Activated CD8-positive, alpha-beta memory T cell treated with anti-CD3 and anti-CD28 coated beads, Interleukin-2, amount 50 U/mL, for 24 hours (primary cell): ENCODE data around the gene SLC5A11.

Source experiments
- DNase-seq: peaks from one replicate; pipeline ENCODE4 v3.0.0-alpha.2; 2020; ENCODE audit errors: extremely low read depth

Gene SLC5A11

DNA sequence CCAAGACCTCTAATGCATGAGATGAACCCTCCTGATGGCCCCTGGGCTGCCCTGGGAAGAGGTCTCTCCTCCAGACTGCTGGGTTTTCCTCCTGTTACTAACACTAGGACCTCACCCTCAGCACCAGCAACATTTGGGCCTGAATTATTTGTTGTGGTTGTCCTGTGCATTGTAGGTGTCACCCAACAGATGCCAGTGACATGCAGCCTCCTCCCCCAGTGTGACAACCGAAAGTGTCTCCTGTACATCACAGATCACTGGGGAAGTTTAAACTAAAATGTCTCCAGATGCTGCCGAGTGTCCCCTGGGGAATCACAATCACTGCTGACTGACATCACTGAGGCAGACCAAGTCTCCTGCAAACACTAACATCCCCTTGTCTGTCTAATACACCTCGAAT is 74.8 kb downstream of the SLC5A11 start:
- no peak for DNase-seq

DNA sequence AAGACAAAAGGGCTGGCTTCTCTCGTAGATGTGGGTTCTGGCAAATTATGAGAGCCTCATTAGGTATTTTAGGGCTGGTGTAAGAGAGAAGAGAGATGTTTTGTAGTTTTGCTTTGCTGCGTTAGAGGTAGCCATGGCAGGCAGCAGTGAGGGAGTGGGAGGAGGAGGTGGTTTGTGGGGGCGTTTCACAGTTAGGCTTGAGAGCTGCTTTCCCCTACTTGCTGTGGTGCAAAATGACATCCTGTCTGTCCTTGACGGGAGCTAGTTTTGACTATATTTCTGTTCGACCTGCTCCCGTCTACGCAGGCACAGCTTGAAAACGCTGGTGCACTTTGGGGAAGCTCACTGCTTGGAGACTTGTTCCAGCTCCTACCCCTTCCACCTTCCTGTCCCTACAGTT is 75.5 kb downstream of the SLC5A11 start:
- no peak for DNase-seq

DNA sequence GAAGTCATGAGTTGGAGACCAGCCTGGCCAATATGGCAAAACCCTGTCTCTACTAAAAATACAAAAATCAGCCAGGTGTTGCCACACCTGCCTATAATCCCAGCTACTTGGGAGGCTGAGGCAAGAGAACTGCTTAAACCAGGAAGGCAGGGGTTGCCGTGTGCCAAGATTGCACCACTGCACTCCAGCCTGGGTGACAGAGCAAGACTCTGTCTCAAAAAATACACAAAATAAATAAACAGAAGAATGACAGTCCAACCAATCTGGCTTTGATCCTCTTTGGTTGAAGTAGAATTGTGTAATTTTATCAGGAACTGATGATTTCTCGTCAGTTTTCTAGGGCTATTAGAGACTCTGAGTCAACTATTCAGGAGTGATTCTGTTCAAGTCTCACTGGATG is 79.4 kb downstream of the SLC5A11 start:
- no peak for DNase-seq

DNA sequence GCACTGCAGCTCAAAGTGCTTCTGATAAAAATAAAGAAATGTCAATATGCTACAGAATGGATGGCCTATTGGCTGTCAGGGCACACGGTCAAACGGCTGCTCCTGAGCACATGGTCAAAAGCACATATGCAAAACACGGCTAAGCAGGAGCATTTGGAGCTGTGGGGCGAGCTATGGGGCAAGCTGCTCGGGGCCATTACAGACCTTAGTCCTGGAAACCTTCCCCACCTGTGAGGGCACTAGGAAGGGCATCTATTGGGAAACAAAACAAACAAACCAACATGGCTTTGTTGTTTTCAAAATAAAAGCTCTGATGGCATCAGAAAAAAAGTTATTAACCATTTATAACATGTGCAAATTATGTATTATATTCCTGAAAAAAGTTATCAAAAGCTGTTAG is 83.6 kb downstream of the SLC5A11 start:
- no peak for DNase-seq

DNA sequence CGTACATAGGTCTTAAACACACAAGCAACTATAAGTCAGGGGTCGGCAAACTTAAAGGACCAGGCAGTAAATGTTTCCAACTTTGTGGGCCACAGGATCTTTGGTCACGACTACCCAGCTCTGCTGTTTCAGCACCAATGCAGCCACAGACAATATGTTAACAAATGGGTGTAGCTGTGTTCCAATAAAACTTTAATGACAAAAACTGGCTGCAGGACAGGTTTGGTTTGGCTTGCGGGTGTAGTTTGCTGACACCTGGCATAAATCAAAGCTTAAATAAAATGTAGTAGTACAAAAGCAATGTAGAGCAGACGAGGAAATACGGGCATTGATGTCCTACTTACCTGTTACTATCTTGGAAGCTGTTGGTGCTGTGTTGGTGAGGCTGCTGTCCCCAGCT is 84.7 kb downstream of the SLC5A11 start:
- no peak for DNase-seq

DNA sequence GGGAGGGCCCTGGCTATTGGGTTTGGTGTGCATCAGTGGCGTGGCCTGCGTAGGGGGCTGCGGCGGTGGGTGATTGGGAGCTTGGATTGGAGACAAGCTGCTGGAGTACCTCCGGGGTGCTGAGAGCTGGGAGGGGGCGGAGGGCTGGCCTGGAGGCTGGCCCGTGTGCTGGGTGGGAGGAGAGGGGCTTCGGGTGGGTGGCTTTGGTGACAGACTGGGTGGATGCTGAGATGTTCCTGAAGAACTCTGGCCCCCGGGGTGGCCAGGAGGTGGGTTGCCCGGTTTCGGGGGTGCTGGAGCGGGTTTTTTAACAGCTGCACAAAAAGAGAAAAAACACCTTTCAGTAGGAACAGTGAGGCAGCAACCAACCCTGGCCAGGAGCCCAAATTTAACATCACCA is 85.3 kb downstream of the SLC5A11 start:
- no peak for DNase-seq

DNA sequence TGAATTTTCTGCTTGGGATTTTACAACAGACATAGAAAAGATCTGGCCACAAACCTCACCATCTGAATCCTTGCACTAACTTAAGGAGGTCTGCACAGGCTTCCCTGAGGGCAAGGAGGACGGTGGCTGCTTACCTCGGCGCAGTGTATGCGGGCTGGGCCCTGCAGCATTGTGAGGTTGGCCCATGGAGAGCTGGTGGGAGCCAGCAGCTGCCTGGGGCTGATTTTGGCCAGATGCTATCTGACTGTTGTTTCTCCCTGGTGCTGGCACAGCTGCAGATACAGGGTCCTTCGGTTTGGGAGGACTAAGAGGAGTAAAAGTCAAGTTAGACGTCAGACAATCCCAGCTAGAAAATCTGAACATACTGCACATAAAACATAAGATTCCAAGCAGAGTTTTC is 89.6 kb downstream of the SLC5A11 start:
- DNase-seq: no peak

DNA sequence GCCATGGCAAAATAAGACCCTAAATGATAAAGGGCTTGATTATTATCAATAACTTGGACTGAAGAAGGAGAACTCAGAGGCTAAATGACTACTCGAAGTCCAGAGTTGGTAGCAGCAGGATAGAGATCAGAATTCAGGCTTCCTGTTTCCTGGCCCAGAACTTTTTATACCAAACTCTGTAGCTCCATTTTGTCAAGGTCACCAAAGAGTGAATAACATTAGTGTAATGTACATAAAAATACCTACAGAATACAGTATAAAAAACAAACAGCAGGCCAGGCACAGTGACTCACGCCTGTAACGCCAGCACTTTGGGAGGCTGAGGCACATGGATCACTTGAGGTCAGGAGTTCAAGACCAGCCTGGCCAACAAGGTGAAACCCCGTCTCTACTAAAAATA is 90.4 kb downstream of the SLC5A11 start:
- no peak for DNase-seq

DNA sequence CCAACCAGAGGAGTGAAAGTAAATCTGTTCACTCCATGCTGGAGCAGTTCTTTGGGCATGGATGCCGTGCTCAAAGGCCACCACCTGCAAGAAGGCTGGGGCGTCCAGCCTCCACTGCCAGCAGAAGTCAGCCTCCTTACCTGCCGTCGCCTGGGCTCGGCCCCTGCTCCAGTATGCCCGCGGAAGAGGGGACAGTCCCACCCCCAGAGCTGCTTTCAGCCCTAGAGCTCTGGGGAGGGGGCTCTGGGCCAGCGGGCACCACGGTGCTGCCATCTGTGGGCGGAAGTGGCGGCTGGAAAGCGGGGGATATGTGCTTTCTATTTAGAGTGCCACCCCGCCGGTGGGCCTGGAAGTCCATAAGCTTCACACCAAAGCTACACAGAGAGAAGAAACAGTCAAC is 93.5 kb downstream of the SLC5A11 start:
- DNase-seq: no peak

DNA sequence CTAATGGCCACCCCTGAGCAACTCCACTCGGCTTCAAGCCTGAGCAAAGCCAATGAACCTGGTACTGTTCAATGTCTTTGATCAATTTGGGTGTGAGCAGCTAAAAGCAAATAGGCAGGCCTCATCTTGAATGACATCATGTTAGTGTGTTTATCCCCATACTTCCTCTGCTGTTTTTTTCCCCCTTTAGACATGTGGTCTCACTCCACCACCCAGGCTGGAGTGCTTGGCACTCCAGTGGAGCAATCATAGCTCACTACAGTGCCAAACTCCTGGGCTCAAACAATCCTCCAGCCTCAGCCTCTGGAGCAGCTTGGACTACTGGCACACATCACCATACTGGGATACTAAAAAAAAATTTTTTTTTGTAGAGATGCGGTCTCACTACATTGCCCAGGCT is 94.0 kb downstream of the SLC5A11 start:
- DNase-seq: no peak

DNA sequence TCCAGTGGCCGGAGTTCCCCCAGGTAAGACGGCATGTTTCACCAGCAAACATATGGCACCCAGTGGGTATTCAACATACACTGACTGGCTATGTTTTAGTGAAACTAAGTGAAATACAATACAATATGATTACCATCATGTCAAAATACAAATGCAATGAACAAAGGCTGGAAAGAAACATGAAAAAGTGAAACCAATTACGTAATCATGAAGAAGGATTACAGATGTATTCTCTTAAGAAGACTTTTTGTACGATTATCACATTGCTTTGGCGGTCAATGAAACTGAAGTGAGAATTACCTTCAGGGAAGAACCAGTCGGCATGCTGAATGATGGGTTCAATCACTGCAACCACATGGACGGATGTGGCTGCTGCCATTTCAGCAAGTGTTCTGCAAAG is 97.7 kb downstream of the SLC5A11 start:
- no peak for DNase-seq

DNA sequence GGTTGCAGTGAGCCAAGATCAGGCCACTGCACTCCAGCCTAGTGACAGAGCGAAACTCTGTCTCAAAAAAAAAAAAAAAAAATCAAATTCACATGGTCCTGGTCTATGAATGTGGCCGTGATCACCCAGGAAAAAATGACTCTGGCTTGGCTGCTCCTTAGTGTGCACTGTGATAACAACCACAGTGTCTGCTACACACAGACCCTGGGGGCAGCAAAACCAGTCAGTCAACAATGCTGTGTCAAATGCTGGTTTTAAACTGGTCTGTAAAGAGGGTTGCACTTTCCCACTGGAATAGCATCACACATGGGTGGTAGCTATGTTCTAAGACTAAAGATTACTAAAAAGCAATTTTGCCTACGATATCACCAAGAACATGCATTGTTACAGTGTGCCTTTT is 98.4 kb downstream of the SLC5A11 start:
- no peak for DNase-seq

DNA sequence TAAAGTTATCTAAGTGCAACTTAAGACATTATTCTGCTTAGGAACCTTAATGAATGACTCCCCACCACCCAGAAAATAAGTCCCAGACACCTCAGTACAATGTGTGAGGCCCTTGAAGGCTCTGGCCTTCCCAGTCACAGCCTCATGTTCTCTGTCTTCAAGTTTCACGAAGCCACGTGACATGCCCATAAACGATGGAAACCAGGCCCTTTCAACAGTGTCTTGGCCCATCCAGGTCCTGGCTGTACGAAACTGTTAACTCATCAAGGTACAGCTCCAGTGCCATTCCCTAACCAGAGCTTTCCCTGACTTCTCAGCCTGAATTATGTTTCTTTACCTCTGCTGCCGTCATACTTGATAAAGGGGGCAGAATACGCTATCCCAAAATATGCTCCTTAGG is 100.4 kb downstream of the SLC5A11 start:
- DNase-seq: no peak

DNA sequence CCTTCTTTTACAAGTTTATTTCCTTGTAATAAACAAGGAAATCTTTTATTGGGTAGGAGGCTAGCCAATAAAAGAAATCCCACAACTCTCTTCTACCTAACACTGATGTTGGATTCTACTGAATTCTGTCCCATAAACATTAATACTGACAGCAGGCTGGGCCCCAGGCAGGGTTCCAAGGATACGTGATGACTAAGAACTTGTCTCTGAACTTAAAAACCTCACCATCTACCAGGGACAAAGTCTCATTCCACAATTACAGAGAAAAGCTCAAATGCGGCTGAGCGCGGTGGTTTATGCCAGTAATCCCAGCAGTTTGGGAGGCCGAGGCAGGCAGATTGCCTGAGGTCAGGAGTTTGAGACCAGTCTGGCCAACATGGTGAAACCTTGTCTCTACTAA is 104.5 kb downstream of the SLC5A11 start:
- DNase-seq: no peak

DNA sequence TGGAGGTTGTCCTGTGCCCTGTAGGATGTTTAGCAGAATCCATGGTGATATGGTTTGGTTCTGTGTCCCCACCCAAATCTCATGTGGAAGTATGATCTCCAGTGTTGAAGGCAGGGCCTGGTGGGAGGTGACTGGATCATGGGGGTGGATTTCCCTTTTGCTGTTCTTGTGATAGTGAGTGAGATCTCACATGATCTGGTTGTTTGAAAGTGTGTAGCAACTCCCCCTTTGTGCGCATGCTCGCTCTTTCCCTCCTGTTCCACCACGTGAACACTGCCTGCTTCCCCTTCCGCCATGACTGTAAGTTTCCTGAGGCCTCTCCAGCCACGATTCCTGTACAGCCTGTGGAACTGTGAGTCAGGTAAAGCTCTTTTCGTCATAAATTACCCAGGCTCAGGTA is 107.5 kb downstream of the SLC5A11 start:
- DNase-seq: no peak

DNA sequence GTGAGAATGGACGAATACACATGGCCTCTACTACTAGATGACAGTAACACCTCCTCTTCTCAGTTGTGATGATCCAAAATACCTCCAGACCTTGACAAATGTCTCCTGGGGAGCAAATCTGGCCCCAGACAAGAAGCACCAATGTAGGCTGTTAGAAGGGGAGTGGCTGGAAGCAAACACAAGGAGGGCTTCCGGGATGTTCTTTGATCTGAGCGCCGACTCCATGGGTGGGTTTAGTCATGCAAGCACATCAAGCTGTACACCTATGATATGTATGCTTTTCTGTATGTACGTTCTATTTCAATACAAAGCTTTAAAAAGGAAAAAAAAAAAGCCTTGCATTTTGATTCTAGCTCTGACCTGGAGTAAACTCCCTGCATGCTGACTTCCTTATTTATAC is 108.0 kb downstream of the SLC5A11 start:
- no peak for DNase-seq

DNA sequence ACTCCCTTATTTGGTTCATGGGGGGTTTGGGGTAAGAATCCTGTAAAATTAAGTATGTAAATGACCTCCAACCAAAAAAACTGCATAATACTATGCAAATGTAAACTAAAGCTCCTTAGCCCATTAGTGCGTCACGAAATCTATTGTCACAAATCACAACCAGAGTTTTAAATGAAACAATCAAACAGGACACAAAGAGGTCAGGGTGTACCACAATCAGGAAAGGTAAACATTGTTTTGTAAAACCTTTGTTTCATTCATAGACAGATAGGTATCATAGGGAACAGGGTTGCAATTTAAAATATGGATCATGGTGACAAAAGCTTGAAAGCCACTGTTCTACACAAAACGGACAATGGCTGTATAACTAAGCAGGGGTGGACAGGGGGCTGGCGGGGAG is 108.4 kb downstream of the SLC5A11 start:
- no peak for DNase-seq

DNA sequence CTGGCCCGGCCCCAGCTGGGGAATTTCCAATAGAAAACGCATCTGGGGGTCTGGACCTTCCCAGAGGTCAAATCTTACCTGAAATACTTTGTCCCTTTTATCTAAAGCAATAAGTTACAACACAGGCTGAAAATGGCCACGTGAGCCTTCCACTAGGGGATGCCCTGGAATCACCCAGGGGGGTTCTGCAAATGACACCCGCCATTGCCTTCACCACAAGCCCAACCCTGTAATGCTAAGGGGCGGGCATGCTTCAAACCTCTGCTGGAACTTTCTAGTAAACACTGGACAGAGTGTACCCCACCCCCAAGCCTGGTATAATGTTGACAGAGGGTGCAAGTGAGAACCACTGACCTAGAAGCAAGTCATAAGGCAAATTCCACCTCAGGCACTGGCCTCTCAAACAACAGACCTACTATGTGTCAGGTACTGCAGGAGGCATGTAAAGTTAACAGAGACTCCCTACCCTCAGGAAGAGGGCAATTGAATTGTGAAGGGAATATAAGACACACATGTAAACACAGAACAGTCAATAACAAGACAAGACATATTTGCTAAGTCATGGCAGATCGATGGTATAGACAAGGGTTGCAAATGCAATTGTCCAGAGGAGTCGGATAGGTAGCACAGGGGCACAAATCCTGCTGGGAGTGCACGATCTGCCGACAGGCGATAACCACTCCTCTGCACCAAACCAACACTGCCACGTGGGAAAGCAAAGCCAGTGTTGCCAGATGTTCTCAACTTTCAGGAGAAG is 110.4 kb downstream of the SLC5A11 start:
- no peak for DNase-seq

DNA sequence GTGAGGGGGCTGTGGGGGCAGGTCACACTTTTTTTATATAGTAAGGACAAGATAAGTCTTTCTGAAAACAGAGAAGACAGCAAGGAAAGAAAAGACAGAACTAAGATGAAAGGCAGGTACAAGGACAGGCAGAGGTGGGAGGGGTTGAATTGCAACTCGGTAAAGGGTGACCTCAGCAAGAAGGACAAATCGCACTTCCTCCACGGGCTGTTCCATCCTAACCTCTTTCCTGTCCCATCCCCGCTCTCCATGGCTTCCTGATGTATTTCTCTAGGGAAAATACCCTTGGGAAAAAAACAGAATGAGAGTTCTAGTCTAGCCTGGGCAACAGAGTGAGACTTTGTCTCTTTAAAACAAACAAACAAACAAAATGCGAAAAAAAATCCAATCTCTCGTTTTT is 112.1 kb downstream of the SLC5A11 start:
- DNase-seq: no peak
